ENCODE data around the gene PRRX2. TPM values are rescaled to one million over a fixed set of nuclear protein-coding genes. Genes with fewer than 3 reads are reported as not detected.

Gene PRRX2
- total RNA-seq, 1 donor from 2014 or later, result not detected

DNA sequence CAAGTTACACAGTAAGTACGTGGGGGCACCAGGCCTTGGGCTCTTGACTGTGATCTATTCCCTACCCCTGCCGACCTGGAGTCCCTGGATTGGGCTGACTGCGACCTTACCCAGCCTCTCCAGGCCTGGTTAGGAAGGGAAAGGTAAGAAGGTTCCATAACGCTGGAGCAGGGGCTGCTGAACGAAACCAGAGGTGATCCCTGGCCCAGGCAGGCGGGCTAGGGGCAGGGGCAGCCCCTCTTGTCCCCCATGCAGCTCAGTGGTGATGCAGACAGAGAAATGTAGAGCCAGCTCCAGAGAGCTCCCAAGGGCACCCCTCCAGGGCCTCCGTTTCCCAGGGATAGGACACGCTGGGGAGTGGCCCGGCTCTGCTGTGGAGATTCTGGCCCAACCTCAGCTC, 14.1 kb downstream of the PRRX2 start:
- Histone ChIP-seq H3K27me3 (ENCODE audit: control insufficient read depth, insufficient read depth, low read length) (peaks cover 33% of the 10 kb centered on the region), H3K4me3 (ENCODE audit: low read depth, low read length) (no peak overlapping the region), H3K36me3 (ENCODE audit: control insufficient read depth, insufficient read depth, low read length) (no peaks in the 10 kb centered on the region)
- no peak for DNase-seq (ENCODE audit: low read depth)
- no peak for FAIRE-seq
- no peak for TF ChIP-seq CTCF (IDR thresholded peaks at IDR 0.05; ENCODE audit: insufficient read depth, low read length, severe bottlenecking)

- DNase-seq (ENCODE audit: low read depth), result no peak
These were observed 16.5 kb downstream of the PRRX2 start for GRCh38 chr9:129681924-129682323.

GRCh38 chr9:129682381-129682780, 16.9 kb downstream of the PRRX2 start:
- H3K4me3 ChIP-seq (ENCODE audit: low read depth, low read length), result no peak overlapping the region
- H3K36me3 ChIP-seq (ENCODE audit: control insufficient read depth, insufficient read depth, low read length), result no peaks in the 10 kb centered on the region
- peaks cover 12% of the 10 kb centered on the region for H3K27me3 ChIP-seq (ENCODE audit: control insufficient read depth, insufficient read depth, low read length)
- DNase-seq (ENCODE audit: low read depth) (no peak), FAIRE-seq (no peak)
- no peak for TF ChIP-seq CTCF (IDR thresholded peaks at IDR 0.05; ENCODE audit: insufficient read depth, low read length, severe bottlenecking)

More at GRCh38 chr9:129681924-129682323, 16.5 kb downstream of the PRRX2 start:
- no peaks in the 10 kb centered on the region for H3K36me3 ChIP-seq (ENCODE audit: control insufficient read depth, insufficient read depth, low read length)
- TF ChIP-seq CTCF (IDR thresholded peaks at IDR 0.05; ENCODE audit: insufficient read depth, low read length, severe bottlenecking), result no peak
- no peak overlapping the region for H3K4me3 ChIP-seq (ENCODE audit: low read depth, low read length)
- H3K27me3 ChIP-seq (ENCODE audit: control insufficient read depth, insufficient read depth, low read length), result peaks cover 16% of the 10 kb centered on the region
- FAIRE-seq, result no peak

DNA sequence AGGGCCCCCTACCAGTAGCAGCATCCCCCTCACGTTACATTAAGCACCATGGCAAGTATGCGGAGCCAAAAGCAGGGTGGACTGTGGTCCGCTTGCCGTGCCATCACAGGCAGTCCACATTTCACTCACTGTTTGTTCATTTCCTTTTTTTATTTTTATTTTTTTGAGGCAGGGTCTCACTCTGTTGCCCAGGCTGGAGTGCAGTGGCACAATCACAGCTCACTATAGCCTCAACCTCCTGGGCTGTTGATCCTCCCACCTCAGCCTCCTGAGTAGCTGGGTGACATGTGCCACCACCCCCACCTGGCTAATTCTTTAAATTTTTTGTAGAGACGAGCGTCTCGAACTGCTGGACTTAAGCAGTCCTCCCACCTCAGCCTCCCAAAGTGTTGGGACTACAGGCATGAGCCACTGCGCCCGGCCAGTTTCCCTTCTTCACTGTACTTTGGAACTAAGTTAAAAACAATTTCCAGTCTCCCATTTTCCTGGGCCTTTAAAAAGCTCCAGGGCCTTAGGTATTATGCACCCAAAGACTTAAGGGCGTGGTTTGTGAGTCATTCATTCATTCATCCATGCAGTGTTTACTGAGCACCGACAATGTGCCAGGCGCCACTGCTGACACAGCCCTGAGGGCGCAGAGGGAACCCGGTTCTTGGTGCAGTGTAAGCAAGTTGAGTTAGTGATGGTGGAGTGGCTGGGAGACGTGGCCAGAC, 19.9 kb downstream of the PRRX2 start:
- peak; percentile 62 for FAIRE-seq

GRCh38 chr9:129685933-129686259, 20.4 kb downstream of the PRRX2 start:
- Histone ChIP-seq H3K27me3 (ENCODE audit: control insufficient read depth, insufficient read depth, low read length) (peaks cover 5% of the 10 kb centered on the region), H3K4me3 (ENCODE audit: low read depth, low read length) (no peak overlapping the region), H3K36me3 (ENCODE audit: control insufficient read depth, insufficient read depth, low read length) (no peaks in the 10 kb centered on the region)
- no peak for FAIRE-seq
- TF ChIP-seq CTCF (IDR thresholded peaks at IDR 0.05; ENCODE audit: insufficient read depth, low read length, severe bottlenecking), result no peak
- DNase-seq (ENCODE audit: low read depth), result no peak

More for the DNA sequence above, 19.9 kb downstream of the PRRX2 start:
- peaks cover 6% of the 10 kb centered on the region for H3K27me3 ChIP-seq (ENCODE audit: control insufficient read depth, insufficient read depth, low read length)
- H3K36me3 ChIP-seq (ENCODE audit: control insufficient read depth, insufficient read depth, low read length), result no peaks in the 10 kb centered on the region
- peak; percentile 94 for DNase-seq (ENCODE audit: low read depth)
- no peak for TF ChIP-seq CTCF (IDR thresholded peaks at IDR 0.05; ENCODE audit: insufficient read depth, low read length, severe bottlenecking)
- H3K4me3 ChIP-seq (ENCODE audit: low read depth, low read length), result no peak overlapping the region

DNA sequence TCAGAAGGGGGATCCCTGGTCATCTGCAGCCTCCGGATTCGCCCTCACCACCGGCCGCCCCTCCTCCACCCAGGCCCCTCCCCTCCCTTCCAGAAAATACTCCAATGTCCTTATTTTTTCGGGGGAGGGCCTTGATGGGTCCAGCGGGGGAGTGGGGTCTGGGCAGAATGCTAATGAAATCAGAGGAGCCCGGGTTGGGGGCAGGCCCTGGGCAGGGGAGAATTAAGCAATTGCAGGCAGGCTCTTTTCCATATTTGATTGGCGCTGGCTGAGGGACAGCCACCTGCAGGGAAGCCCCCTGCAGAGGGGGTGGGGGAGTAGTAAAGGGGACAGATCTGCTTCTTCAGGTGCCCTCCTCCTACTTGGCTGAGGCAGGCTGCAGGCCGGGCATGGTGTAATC, 21.3 kb downstream of the PRRX2 start:
- Histone ChIP-seq H3K4me3 (ENCODE audit: low read depth, low read length) (no peak overlapping the region), H3K27me3 (ENCODE audit: control insufficient read depth, insufficient read depth, low read length) (peaks cover 5% of the 10 kb centered on the region), H3K36me3 (ENCODE audit: control insufficient read depth, insufficient read depth, low read length) (no peaks in the 10 kb centered on the region)
- FAIRE-seq (no peak), DNase-seq (ENCODE audit: low read depth) (no peak)
- TF ChIP-seq CTCF (IDR thresholded peaks at IDR 0.05; ENCODE audit: insufficient read depth, low read length, severe bottlenecking), result no peak
